Hematopoietic multipotent progenitor cell treated with erythropoietin and hydrocortisone succinate and interleukin-3 and kit ligand, for 17 days (in vitro differentiated cells): ENCODE measurements around the gene MBP.

Experiments
- DNase-seq: peaks from one replicate; pipeline ENCODE4 v3.0.0-alpha.2; 2015; ENCODE audit warnings: low spot score

The MBP gene

DNA sequence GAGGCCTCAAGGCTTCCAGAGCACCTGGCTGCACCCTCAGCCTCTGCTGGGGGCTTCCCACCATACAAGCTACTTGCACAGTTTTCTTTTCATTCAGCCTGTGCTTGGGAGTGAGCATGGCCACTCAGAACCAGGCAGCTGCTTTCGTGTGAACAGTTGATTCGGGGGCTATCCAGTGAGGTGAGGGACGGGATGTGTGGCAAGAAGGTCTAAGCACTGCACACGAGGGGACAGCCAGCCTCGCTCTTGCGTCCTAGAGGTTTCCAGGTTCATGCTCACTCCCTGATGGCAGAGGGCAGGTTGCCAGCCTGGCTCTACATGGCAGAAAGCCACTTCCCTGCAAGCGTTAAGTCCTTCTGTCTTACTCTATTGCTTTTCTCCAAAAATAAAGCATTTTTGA, 146.2 kb downstream of the MBP start:
- DNase-seq: no peak

DNA sequence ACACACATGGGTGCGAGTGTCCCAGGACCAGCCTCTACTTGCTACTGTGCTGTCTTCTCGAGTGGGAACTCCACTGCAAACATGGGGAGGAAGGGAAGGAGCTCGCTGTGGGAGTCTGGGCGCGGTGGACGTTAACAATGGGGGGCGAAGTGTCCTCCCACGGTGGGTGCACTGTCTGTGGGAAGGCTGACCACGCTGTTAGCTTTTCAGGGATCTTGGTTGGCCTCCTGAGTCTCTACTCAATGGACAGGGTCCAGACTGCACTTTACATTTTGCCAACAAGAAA, 146.7 kb downstream of the MBP start:
- no peak for DNase-seq

DNA sequence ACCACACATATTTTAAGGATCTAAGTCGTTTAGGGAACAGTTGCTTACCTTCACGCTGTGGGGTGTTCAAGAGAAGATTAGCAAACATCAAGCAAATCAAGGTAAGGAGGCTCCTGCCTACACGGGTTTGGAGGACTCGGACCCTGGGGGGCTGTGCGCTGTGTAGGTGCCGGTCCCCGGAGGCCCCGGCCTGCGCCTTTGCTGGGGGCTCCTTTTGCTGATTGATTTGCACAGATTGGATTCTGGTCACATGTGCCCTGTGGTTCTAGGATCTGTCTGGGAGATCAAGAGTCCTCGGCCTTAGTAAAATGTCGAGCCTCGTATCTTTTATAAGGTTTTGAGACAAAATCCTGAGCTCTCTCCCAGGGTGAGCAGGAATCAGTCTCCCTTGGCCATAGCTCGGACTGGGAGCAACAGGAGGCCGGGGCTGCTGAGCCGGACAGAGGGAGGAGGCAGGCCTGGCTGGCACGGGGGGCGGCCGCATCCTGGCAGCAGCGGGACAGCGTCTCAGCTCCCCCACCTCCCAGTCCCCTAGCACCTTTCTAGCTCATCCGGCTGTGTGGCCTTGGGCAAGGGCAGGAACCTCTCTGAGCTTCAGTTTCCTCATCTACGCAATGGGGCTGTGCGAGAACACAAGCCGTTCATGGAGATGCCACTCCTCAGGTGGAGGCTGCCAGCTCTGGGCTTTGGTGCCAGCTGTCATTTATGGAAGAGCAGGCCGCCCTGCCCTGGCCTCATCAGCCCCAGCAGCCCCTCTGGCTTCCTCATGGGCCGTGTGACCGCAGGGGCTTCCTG, 147.2 kb downstream of the MBP start:
- no peak for DNase-seq

DNA sequence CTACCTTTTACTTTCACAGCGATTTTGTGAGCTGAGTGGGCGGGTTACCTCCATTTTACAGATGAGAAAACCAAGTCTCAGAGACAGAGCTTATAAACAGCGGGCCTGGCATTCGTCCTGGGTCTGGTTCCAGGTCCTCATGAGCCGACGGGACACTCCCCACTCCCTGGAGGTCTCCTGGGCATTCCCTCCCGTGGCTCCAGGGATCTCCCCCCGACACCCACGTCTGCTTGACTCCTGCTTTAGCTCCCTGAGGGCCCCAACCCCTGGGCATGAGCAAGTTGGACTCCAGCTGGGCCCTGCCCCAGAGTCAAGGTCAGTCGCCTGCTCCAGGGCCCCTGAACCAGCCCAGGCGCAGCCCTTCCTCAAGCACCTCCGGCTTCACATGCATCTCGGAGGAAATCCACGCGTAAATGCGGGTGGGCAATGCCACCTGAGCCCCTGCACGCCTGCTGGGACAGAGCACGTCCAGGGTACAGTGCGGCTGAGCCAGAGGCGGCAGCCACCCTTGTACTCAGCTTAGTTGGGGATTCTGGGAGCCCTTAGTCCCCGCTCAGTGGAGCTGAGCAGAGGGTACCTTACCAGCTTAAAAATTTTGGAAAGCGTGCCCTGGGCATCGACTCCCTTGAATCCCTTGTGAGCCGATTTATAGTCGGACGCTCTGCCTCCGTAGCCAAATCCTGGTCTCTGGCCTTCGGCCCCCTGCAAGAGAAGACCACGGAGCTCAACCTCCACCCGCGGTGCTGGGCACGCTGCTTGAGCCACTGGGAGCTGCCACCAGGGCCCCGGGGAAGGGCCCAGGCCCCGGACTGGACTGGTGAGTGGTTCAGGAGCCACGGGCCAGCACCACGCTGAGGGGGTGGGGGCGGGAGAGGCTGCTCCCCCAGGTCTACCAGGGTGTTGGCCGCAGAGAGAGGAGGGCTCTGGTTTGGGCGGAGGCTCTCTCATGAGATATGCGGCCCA, 148.1 kb downstream of the MBP start:
- DNase-seq: no peak

DNA sequence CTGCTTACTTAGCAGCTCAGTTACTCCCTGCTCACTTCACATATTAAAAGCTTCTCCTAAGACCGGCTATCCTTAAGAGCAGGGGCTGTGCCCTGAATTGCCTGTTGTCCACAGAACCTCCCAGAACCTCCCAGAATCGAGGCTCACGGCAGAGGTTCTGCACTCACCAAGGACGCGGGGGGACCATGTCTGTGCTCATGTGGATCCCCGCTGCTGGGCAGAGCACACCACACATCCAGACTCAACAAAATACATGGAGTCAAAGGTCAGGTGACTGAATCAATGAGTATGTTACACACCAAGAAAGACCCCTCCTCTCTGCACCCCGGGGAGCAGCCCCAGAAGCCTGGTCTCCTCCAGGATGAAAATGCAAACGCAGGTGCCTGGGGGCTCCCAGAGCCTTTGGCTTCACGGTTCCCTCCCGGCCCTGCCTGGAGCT, 149.0 kb downstream of the MBP start:
- DNase-seq: no peak

DNA sequence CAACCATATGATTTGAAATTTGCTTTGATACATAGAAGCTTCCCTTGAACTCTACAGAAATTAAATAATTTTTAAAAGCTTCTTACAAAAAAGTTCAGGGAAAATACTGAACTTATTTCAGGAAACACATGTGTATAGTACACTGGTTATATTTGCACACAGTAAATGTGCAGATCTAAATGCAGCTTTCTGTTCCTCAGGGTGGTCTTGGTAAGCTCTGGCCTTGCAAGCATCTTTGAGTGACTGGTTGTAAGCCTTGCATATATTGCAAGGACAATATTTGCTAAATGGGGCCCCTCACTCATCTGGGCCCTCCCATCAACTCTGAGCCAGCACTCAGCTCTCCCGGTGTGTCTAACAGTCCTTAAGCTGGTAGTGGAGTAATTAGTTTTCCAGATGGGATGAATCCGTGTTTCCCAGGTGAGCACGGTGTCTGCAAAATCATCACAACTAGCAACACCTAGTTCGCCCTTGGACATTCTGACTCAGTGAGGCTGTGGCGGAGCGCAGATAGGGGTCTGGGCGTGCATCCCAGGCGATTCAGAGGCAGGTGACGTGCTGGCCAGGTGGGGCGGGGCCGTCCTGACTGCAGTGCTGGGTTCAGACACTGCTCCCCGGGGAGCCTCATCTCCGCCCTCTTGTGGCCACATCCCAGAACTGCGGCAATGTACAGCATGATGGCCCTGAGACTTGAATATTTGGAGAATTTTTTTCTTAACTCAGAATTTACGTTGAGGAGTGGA, 149.6 kb downstream of the MBP start:
- DNase-seq: peak; percentile 85

DNA sequence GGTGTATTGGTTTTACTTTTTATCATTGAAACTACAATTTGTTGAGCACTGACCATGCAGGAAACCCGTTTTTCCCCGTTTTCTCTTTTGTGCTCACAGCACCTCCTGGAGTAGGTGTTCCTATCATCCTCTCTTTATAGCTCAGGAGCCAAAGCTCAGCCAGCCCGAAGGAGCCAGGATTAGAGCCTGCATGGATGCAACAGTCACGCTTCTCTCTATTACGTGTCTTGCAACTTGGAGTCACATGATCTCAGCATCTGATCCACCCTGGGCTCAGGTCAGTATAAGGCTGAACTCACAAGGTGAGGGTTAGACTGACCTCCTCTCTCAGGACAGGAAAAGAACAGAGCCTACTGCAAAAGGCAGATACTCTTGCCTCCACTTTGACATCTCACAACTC, 150.5 kb downstream of the MBP start:
- no peak for DNase-seq

DNA sequence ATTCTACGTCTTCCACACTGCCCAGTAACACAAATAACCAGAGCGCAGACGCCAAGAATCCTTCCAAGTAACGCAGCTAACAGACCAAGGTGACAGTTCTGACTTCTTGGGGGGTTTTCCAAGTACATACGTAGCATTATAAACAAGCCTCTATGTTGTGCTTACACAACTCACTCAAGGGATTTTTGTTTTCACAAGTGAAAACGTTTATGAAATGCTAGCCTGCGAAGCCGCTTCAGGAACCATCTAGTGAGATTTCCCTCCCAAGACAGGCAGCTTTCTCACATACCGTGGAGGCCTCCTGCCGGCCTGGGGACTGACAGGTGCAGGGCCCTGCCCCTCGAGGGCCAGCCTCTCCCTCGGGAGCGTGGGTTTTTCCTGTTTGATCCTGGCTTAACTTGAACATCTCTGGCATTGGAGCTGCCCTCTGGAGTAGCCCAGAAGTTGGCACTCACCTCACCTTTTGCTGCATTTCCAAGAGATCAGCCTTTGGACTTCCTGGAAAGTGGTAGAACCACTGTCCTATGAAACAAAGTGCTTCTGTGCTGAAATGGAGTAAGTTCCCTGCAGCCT, 151.1 kb downstream of the MBP start:
- DNase-seq: no peak

DNA sequence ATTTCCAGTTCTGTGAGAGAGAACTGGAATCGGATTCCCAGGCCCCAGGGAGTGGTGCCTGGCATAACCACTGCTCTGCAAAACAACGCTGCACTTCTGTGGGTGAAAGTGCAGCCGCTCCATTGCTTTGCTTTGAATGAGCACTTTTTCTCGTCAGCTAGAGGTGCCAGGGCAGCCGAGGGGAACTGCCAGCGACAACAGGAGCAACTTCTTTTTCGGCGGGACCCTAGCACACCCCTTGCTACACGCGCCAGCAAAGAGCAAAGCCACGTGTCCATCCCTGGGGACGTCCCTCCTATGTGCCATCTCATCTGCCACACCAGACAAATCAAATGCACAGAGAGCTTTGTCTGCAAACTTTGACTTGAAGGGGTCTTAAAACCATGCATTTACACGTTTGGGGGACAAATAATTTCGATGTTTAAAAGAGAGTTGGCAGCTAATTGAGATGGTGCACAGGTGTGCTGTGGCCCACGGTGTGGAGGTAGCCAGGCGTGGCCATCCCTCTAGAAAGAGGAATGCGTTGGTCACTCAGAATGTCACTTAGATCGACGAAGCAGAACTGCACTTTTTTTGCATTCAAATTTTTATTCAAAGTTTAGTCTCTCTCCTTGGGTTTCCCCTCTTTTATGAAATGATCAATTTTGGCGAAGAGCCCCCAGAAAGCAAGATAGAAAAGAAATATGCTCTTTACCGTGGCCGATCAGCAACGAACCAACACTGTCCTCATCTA, 151.8 kb downstream of the MBP start:
- DNase-seq: no peak

DNA sequence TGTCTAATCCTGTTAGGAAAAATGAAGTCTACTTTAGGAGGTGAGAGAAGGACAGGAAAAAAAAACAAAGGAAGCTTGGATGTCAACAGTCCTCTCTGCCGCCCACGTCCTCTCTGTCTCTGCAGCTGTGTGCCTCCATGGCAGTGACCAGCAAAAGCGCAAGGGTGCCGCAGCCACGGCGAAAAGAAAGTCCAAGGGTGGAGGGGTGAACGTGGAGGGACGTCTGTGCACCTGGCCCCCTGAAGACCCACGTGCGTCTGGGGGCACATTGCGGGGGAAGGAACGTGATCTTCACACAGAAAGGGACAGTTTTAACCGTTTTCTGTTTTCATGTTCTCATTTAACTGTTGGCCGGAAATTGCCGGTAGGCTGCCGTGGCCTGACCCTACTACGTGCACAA, 152.7 kb downstream of the MBP start:
- DNase-seq: no peak

DNA sequence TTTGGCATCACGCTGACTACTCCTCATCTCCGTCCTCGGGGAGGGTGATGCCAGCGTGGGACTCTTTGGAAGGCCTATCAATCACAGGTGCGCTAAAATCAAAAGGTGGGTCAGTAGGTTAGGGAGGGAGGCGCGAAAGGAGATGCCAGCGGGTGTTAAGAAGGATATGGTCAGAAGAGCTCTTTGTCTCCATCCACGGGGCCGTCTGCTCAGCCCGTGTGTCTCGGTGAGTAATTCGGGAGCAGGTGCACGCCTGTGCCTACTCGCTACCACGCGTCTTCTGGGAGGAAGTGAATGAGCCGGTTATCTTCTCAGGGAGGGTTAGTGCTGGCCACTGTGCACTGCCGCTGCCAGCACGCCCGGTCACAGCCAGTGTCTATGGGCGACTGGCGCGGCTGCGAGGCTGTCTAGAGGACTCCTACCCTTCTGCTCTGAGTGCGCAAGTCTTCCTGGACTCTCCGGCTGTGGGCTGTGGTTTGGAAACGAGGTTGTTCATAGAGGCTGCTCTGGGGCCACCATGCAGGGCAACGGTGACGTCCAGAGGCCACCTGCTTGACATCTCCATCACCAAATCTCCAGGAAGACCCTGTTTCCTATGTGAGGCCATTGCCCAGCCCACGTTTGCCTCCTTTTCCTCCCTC, 153.4 kb downstream of the MBP start:
- no peak for DNase-seq

DNA sequence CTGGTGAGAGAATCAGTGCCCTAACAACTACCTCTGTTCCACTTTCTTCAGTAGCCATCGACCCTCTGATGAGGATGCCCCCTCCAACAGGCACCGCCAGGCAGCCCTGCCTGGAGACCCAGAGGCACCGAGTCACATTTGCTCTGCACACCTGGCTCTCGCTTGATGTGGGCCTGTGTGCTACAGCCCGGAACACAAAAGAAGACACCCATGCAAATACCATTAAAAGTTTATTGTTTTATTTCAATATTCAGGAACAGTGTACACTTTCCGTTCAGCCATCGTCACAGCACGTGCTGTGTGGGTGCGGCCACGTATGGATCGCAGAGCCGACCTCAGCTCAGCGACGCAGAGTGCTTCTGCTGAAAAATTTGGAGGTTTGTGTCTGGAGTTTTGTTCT, 154.0 kb downstream of the MBP start:
- DNase-seq: no peak

DNA sequence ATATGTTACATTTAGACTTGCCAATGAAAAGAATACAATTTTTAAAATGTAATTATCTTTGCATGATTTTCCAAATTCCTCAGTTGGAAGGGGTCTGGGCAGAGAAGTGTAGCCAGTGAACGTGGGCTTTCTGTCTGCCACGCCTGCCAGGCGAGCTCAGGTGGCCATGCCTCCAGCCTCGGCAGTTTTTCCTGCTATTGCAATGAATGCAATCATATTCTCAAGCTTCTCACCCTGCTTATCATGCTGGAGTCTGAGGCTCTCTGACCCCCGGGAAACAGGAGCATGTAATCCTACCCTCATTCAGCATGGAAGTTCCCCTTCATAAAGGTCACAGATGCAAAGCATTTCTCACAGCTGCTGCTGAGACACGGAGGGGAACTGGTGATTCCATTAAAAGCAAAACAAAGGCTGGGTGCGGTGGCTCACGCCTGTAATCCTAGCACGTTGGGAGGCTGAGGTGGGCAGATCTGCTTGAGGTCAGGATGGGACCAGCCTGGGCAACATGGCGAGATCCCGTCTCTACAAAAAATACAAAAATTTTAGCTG, 154.8 kb downstream of the MBP start:
- DNase-seq: no peak

DNA sequence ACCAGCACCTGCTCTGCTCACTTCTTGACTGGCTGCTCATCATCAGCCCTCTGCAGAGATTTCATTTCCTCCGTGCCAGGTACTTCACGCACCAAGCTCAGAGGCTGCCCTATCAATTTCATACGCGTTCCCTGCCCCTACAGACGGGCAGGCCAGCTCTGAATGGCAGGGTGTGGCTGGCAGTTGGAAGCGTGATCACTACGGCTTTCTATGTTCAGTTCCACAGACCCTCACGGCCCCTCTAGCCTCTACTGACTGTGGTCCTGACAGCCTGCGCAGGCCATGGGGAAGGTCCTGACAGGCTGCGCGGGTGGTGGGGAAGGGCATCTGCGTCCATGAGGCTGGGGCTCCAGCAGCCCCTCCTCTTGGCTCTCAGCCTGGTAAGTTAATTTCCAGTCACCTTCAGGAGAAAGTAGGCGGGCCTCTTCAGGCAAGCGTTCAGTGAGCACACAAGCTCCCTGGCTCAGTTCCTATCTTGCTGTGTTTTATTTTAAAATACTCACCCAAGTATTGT, 155.4 kb downstream of the MBP start:
- DNase-seq: no peak

DNA sequence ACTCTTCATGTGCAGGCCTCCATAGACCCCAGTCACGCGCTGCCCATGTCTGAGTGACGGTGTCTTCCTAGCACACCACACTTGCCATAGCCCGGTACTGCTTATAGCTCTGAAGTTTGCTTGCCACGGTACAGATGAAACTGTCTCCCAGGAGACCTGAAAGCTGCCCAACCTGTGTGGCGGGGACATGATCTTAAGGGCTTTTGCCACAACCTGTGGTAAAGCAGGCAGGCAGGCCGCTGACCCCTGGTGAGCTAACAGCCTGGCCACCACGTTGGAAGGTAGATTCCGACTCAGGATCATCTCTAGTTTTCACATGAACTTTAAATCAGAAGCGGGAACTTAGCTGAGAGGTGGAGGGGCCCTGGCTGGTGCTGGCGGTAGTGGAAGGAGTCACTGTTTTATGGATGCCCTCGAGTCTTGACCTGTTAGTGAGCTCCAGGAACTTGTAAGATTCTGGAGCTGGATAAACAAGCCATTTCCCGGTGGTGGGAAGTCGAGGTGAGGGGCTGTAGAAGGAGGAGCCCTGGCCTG, 156.9 kb downstream of the MBP start:
- DNase-seq: no peak

DNA sequence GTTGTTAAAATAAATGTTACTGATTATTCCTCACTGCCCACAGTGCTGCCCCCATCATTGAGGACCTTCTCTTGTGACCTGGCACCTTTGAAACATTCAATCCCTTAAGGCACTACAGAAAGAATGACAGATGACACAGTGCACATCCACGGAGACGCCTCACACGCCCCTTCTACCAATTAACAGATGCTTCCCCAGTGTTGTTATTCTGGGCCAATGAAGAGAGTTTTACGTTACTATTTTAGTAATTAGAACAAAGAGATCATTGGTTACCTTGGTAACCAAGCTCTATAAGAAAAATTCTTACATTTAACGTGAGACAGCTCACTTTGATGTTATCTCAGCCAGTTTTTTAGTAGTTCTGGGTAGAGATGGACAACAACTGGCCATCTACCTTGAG, 158.2 kb downstream of the MBP start:
- DNase-seq: no peak

DNA sequence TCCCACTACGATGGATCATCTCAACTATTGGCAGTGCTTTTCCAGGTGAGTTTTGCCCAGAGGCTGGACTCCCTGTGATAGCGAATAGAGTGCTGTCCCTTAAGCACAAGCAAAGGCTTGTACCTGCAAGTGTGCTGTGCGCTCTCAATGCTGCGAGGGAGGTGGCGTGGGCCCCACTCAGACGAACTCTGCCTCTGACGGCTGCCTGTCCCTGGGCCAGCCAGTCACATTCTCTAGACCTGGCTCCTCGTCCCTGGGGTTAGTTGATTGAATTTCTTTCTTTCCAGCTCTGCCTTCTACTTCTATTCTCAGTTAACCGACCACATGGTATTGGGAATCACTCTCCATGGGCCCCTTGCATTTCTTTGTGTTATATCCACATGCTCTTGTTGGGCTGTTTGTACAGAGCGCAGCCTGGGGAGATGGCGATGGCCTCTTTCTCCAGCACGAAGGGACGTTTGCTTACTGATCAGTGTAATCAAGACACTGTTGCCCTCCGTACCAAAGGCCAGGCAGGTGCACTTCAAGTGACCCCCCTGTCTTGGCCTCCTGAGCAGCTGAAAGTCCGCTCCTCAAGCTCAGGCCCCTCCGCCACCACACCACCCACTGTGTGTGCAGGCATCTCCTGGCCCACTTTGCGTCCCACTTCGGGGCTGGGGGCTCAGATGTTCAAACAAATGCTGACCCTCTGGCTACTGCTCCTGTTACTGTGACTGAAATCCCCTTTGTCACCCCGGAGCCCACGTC, 158.9 kb downstream of the MBP start:
- no peak for DNase-seq

DNA sequence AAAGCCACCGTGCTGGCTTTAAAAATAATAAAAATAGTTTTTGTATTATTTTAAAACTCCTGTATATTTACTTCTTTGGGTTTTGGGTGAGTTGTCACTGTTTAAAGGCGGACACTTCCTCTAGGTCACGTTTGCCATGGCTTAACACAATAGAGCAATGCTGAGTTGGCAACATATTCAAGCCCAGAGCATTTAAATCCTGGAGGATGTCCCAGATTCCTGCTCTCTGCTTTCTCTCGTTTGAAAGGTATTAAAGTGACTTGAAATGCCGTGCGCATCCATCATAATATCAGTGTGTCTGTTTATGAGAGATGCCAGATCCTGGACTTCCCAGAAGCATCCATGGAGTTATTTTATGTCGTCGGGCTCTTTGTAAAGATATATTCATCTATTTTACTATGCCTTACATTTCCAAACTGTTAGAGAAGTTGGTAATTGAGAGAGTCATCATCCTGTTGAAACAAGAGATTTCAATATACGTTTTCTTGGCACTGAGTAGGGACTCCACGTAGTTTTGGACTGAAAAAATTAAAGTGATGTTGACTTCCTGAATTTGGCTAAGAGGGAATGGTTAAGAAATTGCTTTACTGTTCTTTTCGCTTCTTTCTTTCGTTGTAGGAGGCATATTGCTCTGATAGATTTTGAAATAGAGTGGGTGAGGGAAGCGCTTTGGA, 159.6 kb downstream of the MBP start:
- DNase-seq: no peak

DNA sequence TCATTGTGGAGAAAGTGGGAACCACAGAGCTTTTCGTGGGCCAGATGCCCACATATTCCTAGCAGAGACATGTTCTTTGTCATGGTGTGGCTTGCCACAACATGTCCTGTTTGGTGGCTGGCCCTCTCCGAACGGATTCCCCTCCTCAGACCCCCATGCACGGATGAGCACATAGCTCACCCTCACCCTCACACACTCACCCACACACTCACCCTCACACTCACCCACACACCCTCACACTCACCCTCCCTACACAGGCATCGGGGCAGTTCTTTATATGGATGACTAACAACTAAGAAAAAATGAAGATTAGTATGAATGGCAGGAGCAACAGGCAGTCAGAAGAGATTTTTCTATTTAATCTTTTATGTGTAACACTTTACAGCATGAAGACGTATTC, 160.3 kb downstream of the MBP start:
- no peak for DNase-seq
